GM19351 (cell line): ENCODE results near the gene CAMK2A.
"Not testable (repeated sequence)": the region's sequence is repeated elsewhere in the genome, so short reads cannot be mapped to it uniquely, and the experiment has no call there.

Experiments
- ATAC-seq: cut with Tn5 transposase; IDR thresholded peaks from one replicate; pipeline ENCODE4 v1.9.1; 2021; ENCODE audit warnings: mild to moderate bottlenecking, moderate library complexity; ENCODE audit not compliant: unreplicated experiment

The CAMK2A gene

GRCh38 chr5:150239099-150239793 lies 50.3 kb downstream of the CAMK2A start:
- no peak for ATAC-seq

GRCh38 chr5:150238646-150239045 lies 50.9 kb downstream of the CAMK2A start:
- ATAC-seq, result no peak

GRCh38 chr5:150236981-150237754 lies 52.4 kb downstream of the CAMK2A start:
- ATAC-seq, result no peak

- no peak for ATAC-seq
Observed at GRCh38 chr5:150236313-150236712, 53.3 kb downstream of the CAMK2A start.

GRCh38 chr5:150235500-150235854 lies 54.1 kb downstream of the CAMK2A start:
- no peak for ATAC-seq

- peak; percentile 56 for ATAC-seq
Observed at GRCh38 chr5:150234576-150235499, 54.7 kb downstream of the CAMK2A start.

GRCh38 chr5:150233706-150234105 lies 55.9 kb downstream of the CAMK2A start:
- ATAC-seq, result not testable (repeated sequence)

GRCh38 chr5:150230842-150231241 lies 58.7 kb downstream of the CAMK2A start:
- ATAC-seq, result no peak

GRCh38 chr5:150229571-150229970 lies 60.0 kb downstream of the CAMK2A start:
- no peak for ATAC-seq

GRCh38 chr5:150227606-150228273 lies 61.8 kb downstream of the CAMK2A start:
- ATAC-seq, result no peak

- ATAC-seq, result no peak
Observed at GRCh38 chr5:150227036-150227435, 62.5 kb downstream of the CAMK2A start.

- ATAC-seq, result no peak
Observed at GRCh38 chr5:150224483-150225027, 65.0 kb downstream of the CAMK2A start.

GRCh38 chr5:150223474-150223873 lies 66.1 kb downstream of the CAMK2A start:
- ATAC-seq, result no peak

- no peak for ATAC-seq
Observed at GRCh38 chr5:150222906-150223305, 66.7 kb downstream of the CAMK2A start.

- no peak for ATAC-seq
Observed at GRCh38 chr5:150221471-150221870, 68.1 kb downstream of the CAMK2A start.

GRCh38 chr5:150219861-150220260 lies 69.7 kb downstream of the CAMK2A start:
- ATAC-seq, result no peak

- ATAC-seq, result no peak
Observed at GRCh38 chr5:150219142-150219541, 70.4 kb downstream of the CAMK2A start.

GRCh38 chr5:150218693-150219035 lies 70.9 kb downstream of the CAMK2A start:
- ATAC-seq, result no peak

GRCh38 chr5:150217873-150218692 lies 71.5 kb downstream of the CAMK2A start:
- peak; percentile 97 for ATAC-seq

- no peak for ATAC-seq
Observed at GRCh38 chr5:150217038-150217437, 72.5 kb downstream of the CAMK2A start.
